ENCODE data around the gene MANEAL. TPM values are rescaled to one million over a fixed set of nuclear protein-coding genes. Genes with fewer than 3 reads are reported as not detected.

MANEAL gene
- total RNA-seq = 1 to 10 TPM; 2.8 to 9.0 TPM

GRCh38 chr1:37793773-37794371 lies at the start of gene MANEAL:
Gene MANEAL (plus strand): TSS chr1:37793847. CDS start chr1:37794183, 336 bp downstream.
- DNase-seq (ENCODE audit: low spot score) (peak; percentile 67), ATAC-seq (peak; percentile 86 to 87)
- H3K4me3 Mint-ChIP-seq = peak within 1 kb of the TSS; percentile 81
- no peaks in the 10 kb centered on the region for H3K9me3 Mint-ChIP-seq
- peaks cover 10 to 18% of the 10 kb centered on the region in 2 donors for H3K27me3 Mint-ChIP-seq
- no peak within 1 kb of the TSS for H3K27ac Mint-ChIP-seq
- peaks cover 7 to 15% of the 10 kb centered on the region in 2 donors for H3K4me1 Mint-ChIP-seq (ENCODE audit: low read depth in 2 of 2)
- H3K36me3 Mint-ChIP-seq = no peaks in the 10 kb centered on the region

- H3K4me1 Mint-ChIP-seq (ENCODE audit: low read depth in 2 of 2) = no peaks in the 10 kb centered on the region
- peaks cover 22 to 40% of the 10 kb centered on the region in 2 donors for H3K27me3 Mint-ChIP-seq
- no peak overlapping the region for H3K4me3 Mint-ChIP-seq
- DNase-seq (ENCODE audit: low spot score) (no peak), ATAC-seq (no peak)
- H3K36me3 Mint-ChIP-seq = no peaks in the 10 kb centered on the region
- H3K9me3 Mint-ChIP-seq = peaks cover 3% of the 10 kb centered on the region
- no peak overlapping the region for H3K27ac Mint-ChIP-seq
Observed at GRCh38 chr1:37746806-37747205, 46.8 kb upstream of the MANEAL start.

- H3K4me1 Mint-ChIP-seq (ENCODE audit: low read depth in 2 of 2) = peaks cover 4 to 5% of the 10 kb centered on the region in 2 donors
- H3K9me3 Mint-ChIP-seq = peaks cover 3% of the 10 kb centered on the region
- H3K27me3 Mint-ChIP-seq = peaks cover 28 to 35% of the 10 kb centered on the region in 2 donors
- ATAC-seq = no peak
- no peaks in the 10 kb centered on the region for H3K36me3 Mint-ChIP-seq
- no peak for DNase-seq (ENCODE audit: low spot score)
- H3K27ac Mint-ChIP-seq = no peak overlapping the region
- H3K4me3 Mint-ChIP-seq = no peak overlapping the region
Observed at GRCh38 chr1:37748565-37748964, 45.1 kb upstream of the MANEAL start.

GRCh38 chr1:37752213-37752582 lies 41.4 kb upstream of the MANEAL start:
- no peak for DNase-seq (ENCODE audit: low spot score)
- peaks cover 21 to 33% of the 10 kb centered on the region in 2 donors for H3K27me3 Mint-ChIP-seq
- H3K4me3 Mint-ChIP-seq = peak overlapping the region; percentile 45
- H3K36me3 Mint-ChIP-seq = no peaks in the 10 kb centered on the region
- H3K4me1 Mint-ChIP-seq (ENCODE audit: low read depth in 2 of 2) = peaks cover 4 to 5% of the 10 kb centered on the region in 2 donors
- H3K27ac Mint-ChIP-seq = no peak overlapping the region
- no peaks in the 10 kb centered on the region for H3K9me3 Mint-ChIP-seq
- ATAC-seq = no peak

- no peak overlapping the region for H3K27ac Mint-ChIP-seq
- ATAC-seq (peak; percentile 55 to 73), DNase-seq (ENCODE audit: low spot score) (no peak)
- peaks cover 21 to 30% of the 10 kb centered on the region in 2 donors for H3K27me3 Mint-ChIP-seq
- peaks cover 4 to 5% of the 10 kb centered on the region in 2 donors for H3K4me1 Mint-ChIP-seq (ENCODE audit: low read depth in 2 of 2)
- no peaks in the 10 kb centered on the region for H3K36me3 Mint-ChIP-seq
- peak overlapping the region; percentile 45 for H3K4me3 Mint-ChIP-seq
- no peaks in the 10 kb centered on the region for H3K9me3 Mint-ChIP-seq
Observed at GRCh38 chr1:37752583-37753471, 40.8 kb upstream of the MANEAL start.

- Mint-ChIP-seq H3K27me3 (peaks cover 21 to 26% of the 10 kb centered on the region in 2 donors), H3K9me3 (no peaks in the 10 kb centered on the region), H3K4me1 (ENCODE audit: low read depth in 2 of 2) (peaks cover 4 to 5% of the 10 kb centered on the region in 2 donors), H3K27ac (no peak overlapping the region), H3K4me3 (peak overlapping the region; percentile 12), H3K36me3 (no peaks in the 10 kb centered on the region)
- ATAC-seq (no peak), DNase-seq (ENCODE audit: low spot score) (no peak)
Observed at GRCh38 chr1:37753473-37754321, 40.0 kb upstream of the MANEAL start.

GRCh38 chr1:37755290-37755689 lies 38.4 kb upstream of the MANEAL start:
- Mint-ChIP-seq H3K27ac (no peak overlapping the region), H3K27me3 (peaks cover 13 to 19% of the 10 kb centered on the region in 2 donors), H3K4me1 (ENCODE audit: low read depth in 2 of 2) (peaks cover 4 to 5% of the 10 kb centered on the region in 2 donors), H3K4me3 (no peak overlapping the region), H3K36me3 (no peaks in the 10 kb centered on the region), H3K9me3 (no peaks in the 10 kb centered on the region)
- ATAC-seq (peak; percentile 44 to 68), DNase-seq (ENCODE audit: low spot score) (no peak)

- DNase-seq (ENCODE audit: low spot score) (no peak), ATAC-seq (no peak)
- Mint-ChIP-seq H3K27me3 (peaks cover 10 to 19% of the 10 kb centered on the region in 2 donors), H3K9me3 (no peaks in the 10 kb centered on the region), H3K36me3 (no peaks in the 10 kb centered on the region), H3K4me1 (ENCODE audit: low read depth in 2 of 2) (peaks cover 4 to 5% of the 10 kb centered on the region in 2 donors), H3K27ac (no peak overlapping the region), H3K4me3 (no peak overlapping the region)
Observed at GRCh38 chr1:37755951-37756560, 37.6 kb upstream of the MANEAL start.

GRCh38 chr1:37759451-37759850 lies 34.2 kb upstream of the MANEAL start:
- H3K4me3 Mint-ChIP-seq = no peak overlapping the region
- H3K9me3 Mint-ChIP-seq = peaks cover under 1% of the 10 kb centered on the region
- ATAC-seq = no peak
- no peak overlapping the region for H3K27ac Mint-ChIP-seq
- peaks cover 0 to 2% of the 10 kb centered on the region in 2 donors for H3K4me1 Mint-ChIP-seq (ENCODE audit: low read depth in 2 of 2)
- no peaks in the 10 kb centered on the region for H3K36me3 Mint-ChIP-seq
- H3K27me3 Mint-ChIP-seq = peaks cover 17 to 24% of the 10 kb centered on the region in 2 donors
- no peak for DNase-seq (ENCODE audit: low spot score)

GRCh38 chr1:37761416-37762095 lies 32.1 kb upstream of the MANEAL start:
- Mint-ChIP-seq H3K4me3 (no peak overlapping the region), H3K9me3 (peaks cover 4% of the 10 kb centered on the region), H3K27me3 (peaks cover 31 to 40% of the 10 kb centered on the region in 2 donors), H3K27ac (no peak overlapping the region), H3K4me1 (ENCODE audit: low read depth in 2 of 2) (peaks cover 0 to 9% of the 10 kb centered on the region in 2 donors), H3K36me3 (no peaks in the 10 kb centered on the region)
- ATAC-seq = no peak
- no peak for DNase-seq (ENCODE audit: low spot score)

- Mint-ChIP-seq H3K27me3 (peaks cover 36 to 47% of the 10 kb centered on the region in 2 donors), H3K36me3 (no peaks in the 10 kb centered on the region), H3K9me3 (peaks cover 4% of the 10 kb centered on the region), H3K4me1 (ENCODE audit: low read depth in 2 of 2) (peaks cover 0 to 9% of the 10 kb centered on the region in 2 donors), H3K4me3 (no peak overlapping the region), H3K27ac (no peak overlapping the region)
- ATAC-seq (no peak), DNase-seq (ENCODE audit: low spot score) (no peak)
Observed at GRCh38 chr1:37762516-37762915, 31.1 kb upstream of the MANEAL start.

- H3K4me1 Mint-ChIP-seq (ENCODE audit: low read depth in 2 of 2) = peaks cover 0 to 11% of the 10 kb centered on the region in 2 donors
- H3K27ac Mint-ChIP-seq = no peak overlapping the region
- no peak overlapping the region for H3K4me3 Mint-ChIP-seq
- peaks cover 4% of the 10 kb centered on the region for H3K9me3 Mint-ChIP-seq
- no peak for ATAC-seq
- peaks cover 44 to 60% of the 10 kb centered on the region in 2 donors for H3K27me3 Mint-ChIP-seq
- DNase-seq (ENCODE audit: low spot score) = no peak
- no peaks in the 10 kb centered on the region for H3K36me3 Mint-ChIP-seq
Observed at GRCh38 chr1:37763791-37764413, 29.7 kb upstream of the MANEAL start.

All from natural killer cell treated with Interleukin-12 subunit alpha and Interleukin-12 subunit beta and Interleukin-15 and Interleukin-18, amount 100 ng/mL, for 72 hours (primary cell).